Stimulated activated naive CD8-positive, alpha-beta T cell treated with anti-CD3 and anti-CD28 coated beads, Interleukin-15, Interleukin-2, amounts not matched to agents 100 U/mL and 50 U/mL, for 24 hours (primary cell): ENCODE measurements around the gene FDX2.
A peak's percentile ranks its signal among the peaks of the same experiment; 100 is the strongest.

Experiments used
- ATAC-seq: fragments of 150-1000 bp; cut with Tn5 transposase; one replicate; pipeline ENCODE4 v1.10.0; 2021
- DNase-seq: peaks from one replicate; pipeline ENCODE4 v3.0.0; 2021

FDX2 gene

DNA sequence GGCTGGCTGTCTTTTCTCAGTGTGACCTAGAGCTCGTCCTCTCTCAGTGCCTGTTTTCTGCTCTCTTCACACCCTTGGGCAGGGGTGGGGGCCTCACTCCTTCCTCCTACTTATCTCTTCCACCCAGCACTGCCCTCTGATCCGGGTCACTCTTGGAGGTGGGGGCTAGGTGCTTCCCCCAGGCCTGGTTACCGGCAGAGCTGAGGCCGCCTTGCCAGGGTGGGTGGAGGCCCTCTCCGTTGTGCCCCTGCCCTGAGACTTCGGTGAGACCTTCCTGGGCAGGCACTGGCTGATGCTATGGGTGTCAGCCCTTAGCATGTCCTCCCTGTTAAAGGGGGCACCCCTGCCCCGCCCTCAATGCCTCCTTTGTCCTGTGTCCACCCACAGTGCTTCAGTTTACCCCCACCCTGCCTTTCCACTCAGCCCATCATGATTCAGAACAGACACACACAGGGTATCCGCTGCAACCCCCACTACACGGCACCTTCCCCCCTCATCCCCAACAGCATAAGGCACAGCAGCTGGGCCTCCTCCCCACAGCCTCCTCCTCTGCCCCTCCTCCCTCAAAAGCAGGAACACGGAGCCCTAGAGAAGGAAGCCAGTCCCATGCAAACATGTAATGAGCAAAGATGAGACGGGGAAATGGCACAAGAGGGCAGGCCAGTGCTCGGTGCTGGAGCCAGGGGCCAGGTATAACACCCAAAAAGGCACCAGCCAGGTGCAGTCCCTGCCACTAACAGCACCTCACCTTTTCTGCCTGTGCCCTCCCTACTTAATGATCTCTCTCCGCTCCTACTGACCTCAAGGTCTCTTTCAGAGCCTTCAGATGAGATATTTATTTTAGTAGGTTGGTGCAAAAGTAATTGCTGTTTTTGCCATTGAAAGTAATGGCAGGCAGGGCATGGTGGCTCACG, 16.0 kb downstream of the FDX2 start:
- ATAC-seq (no peak), DNase-seq (no peak)

DNA sequence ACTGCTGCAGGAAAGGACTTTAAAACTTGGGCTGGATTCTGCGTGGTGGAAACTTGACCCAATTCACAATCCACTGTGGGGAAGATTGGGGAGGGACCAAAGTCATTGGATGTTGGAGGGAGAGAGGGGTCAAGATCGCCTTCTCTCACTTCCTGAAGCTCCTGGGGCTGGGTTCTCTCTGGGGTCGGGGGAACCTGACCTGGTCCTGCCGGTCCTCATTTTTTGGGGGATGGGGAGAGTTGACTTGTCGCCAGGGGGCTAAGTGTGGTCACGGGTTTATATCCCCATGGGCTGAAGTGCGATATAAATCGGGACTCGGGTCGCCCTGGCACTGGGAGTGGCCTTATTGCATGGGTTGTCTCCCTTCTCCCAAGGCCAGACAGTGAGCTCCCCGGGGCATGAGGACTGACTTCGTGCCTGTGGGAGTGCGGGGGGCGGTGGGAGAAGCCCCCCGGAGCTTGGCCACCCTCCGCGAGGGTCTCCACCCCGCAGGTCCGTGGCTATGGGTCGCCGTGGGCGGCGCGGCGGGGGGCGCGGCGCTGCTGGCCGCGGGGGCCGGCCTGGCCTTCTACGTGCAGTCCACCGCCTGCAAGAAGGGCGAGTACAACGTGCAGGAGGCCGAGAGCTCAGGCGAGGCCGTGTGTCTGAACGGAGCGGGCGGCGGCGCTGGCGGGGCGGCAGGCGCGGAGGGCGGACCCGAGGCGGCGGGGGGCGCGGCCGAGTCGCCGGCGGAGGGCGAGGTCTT, 19.8 kb downstream of the FDX2 start:
- no peak for ATAC-seq
- DNase-seq, result no peak

DNA sequence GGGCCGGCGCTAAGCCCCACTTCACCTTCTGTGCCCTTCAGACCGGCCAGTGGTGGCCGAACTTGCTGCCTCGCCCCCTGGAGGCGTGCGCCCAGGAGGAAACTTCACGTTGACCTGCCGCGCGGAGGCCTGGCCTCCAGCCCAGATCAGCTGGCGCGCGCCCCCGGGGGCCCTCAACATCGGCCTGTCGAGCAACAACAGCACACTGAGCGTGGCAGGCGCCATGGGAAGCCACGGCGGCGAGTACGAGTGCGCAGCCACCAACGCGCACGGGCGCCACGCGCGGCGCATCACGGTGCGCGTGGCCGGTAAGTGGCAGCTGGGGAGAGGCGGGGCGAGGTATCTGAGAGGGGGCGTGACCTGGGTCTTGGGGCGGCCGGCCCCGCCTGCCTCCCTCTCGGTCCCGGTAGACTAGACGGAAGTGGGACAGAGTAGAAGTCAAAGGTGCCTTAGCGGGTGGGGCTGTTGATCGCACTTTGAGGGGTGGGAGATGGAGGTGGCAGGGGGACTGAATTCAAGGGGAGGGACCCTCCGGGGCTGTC, 20.4 kb downstream of the FDX2 start:
- ATAC-seq (no peak), DNase-seq (peak; percentile 63)

DNA sequence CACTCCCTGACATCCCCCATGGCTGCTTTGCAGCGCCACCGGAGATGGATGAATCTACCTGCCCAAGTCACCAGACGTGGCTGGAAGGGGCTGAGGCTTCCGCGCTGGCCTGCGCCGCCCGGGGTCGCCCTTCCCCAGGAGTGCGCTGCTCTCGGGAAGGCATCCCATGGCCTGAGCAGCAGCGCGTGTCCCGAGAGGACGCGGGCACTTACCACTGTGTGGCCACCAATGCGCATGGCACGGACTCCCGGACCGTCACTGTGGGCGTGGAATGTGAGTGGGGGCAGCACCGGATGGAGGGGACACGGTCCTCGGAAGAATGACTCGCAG, 21.5 kb downstream of the FDX2 start:
- ATAC-seq (no peak), DNase-seq (no peak)

DNA sequence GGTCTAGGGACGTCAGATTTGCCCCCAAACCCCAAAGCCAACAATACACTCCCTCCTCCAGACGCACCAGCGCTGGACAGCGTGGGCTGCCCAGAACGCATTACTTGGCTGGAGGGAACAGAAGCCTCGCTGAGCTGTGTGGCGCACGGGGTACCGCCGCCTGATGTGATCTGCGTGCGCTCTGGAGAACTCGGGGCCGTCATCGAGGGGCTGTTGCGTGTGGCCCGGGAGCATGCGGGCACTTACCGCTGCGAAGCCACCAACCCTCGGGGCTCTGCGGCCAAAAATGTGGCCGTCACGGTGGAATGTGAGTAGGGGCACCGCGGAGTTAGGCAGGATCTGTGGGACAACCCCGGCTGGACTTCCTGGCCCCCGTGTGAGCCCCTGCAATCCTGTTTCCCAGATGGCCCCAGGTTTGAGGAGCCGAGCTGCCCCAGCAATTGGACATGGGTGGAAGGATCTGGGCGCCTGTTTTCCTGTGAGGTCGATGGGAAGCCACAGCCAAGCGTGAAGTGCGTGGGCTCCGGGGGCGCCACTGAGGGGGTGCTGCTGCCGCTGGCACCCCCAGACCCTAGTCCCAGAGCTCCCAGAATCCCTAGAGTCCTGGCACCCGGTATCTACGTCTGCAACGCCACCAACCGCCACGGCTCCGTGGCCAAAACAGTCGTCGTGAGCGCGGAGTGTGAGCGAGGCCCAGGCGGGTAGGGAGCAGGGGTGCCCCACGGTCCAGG, 22.0 kb downstream of the FDX2 start:
- ATAC-seq (no peak), DNase-seq (no peak)

DNA sequence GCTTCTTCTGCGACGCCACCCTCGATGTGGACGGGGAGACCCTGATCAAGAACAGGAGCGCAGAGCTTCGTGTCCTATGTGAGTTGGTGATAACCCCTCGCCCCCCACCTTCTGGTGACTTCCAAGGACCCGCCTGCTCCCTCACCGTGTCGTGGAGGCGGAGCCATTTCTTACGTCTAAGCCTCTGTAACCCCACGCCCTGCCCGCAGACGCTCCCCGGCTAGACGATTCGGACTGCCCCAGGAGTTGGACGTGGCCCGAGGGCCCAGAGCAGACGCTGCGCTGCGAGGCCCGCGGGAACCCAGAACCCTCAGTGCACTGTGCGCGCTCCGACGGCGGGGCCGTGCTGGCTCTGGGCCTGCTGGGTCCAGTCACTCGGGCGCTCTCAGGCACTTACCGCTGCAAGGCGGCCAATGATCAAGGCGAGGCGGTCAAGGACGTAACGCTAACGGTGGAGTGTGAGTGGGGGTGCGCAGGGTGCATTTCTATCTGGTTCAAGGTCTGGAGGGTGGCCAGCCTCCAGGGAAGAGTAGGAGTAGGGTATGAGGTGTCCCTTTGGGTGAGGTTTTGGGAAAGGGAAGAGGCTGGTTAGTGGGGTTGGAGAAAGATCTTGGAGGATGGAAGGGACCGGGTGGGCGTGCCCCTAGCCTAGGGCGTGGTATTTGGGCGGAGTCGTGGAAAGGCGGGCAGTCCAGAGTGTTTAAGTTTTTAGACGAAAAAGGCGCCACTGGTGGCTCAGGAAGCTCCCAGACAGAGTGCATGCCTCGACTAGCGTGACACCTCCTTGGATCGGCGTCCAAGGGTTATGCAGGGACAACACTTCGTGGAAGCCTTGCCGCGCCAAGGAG, 22.8 kb downstream of the FDX2 start:
- ATAC-seq (no peak), DNase-seq (no peak)

DNA sequence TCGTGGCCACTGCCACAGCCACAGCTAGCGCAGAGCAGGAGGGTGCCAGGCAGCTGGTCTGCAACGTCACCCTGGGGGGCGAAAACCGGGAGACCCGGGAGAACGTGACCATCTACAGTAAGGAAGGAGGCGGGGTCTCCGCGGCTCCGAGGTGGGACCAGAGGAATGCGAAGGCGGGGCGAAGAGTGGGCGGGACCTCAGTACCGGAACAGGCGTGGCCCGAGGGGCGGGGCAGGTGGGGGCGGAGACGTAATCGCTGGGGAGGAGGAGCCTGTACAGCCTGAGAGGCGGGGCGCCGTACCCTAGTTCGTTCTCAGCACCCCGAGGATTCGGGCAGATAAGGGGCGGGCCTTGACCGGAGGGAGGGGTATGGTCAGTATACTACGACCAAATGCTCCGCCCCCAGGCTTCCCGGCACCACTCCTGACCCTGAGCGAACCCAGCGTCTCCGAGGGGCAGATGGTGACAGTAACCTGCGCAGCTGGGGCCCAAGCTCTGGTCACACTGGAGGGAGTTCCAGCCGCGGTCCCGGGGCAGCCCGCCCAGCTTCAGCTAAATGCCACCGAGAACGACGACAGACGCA, 23.5 kb downstream of the FDX2 start:
- peak; percentile 88 for DNase-seq
- ATAC-seq, result peak; percentile 53

DNA sequence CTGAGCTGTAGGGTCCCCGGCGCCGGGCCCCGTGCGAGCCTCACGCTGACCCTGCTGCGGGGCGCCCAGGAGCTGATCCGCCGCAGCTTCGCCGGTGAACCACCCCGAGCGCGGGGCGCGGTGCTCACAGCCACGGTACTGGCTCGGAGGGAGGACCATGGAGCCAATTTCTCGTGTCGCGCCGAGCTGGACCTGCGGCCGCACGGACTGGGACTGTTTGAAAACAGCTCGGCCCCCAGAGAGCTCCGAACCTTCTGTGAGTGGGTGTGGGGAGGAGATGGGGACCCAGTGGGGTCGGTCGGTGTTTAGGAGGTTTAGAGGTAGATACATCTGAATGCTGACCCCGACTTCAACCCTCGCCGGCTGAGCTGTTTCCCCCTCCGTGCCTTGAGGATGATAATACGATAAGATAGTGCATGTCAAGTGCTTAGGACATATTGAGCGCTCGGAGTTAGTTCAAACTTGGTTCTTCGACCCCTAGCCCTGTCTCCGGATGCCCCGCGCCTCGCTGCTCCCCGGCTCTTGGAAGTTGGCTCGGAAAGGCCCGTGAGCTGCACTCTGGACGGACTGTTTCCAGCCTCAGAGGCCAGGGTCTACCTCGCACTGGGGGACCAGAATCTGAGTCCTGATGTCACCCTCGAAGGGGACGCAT, 24.1 kb downstream of the FDX2 start:
- ATAC-seq (no peak), DNase-seq (no peak)

DNA sequence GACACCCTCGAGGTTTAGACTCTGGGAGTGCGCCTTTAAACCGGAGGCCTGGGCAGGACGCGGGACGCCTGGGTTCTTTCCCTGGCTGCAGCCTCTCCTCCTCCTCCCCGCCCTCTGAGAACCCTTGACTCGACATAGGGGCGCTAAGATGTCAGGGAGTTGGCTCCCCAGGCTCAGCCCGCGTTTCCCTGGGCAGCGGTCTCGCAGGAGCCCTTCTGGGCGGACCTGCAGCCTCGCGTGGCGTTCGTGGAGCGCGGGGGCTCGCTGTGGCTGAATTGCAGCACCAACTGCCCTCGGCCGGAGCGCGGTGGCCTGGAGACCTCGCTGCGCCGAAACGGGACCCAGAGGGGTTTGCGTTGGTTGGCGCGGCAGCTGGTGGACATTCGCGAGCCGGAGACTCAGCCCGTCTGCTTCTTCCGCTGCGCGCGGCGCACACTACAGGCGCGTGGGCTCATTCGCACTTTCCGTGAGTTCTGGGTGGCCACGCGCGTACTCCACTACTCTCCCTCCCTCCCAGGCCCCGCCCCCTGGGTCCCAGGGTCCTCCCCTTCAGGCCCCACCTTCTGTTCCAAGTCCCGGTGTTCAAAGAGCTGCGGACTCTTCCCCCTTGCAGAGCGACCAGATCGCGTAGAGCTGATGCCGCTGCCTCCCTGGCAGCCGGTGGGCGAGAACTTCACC, 24.8 kb downstream of the FDX2 start:
- ATAC-seq (peak; percentile 10), DNase-seq (peak; percentile 72)

DNA sequence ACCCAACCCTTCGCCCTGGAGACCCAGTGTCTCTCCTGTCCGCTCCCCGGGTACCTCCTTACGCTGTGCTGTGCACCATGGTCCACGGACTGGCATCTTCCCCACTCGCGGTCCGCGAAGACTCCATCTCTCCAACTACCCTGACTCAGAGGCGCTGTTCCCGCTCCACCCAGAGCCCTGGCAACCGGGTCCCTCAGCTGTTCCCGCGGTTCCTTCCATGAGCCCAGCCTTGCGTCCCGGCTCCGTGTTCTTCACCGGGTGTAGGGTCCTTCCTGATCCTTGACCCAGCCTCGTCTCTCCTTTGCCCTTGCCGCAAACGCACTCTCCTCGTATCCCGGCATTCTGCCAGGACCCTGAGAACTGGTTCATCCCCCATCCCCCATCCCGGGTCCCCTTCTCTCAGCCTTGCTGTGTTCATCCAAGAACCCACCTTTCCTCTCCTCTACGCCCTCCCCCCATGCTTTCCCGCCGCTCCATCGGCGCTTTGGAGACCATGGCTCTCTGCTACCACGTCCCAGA, 25.4 kb downstream of the FDX2 start:
- ATAC-seq (no peak), DNase-seq (no peak)

DNA sequence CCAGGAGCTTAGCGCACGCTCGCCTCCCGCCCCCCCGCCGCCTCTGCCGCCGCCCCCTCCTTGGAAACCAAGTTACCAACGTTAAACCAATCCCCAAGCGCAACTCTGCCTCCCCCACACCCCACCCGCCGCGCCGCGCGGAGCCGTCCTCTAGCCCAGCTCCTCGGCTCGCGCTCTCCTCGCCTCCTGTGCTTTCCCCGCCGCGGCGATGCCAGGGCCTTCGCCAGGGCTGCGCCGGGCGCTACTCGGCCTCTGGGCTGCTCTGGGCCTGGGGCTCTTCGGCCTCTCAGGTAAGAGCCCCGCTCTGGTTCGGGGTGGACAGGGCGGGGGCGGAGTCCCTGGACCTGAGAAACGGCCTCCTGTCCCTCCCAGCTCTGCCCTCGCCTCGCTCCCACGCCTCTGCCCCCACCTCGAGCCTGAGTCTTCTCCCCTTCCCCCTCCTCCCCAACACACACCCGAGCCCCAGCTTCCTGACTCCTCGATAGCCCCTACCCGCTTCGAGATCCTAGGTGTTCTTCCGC, 25.9 kb downstream of the FDX2 start, which contains the start of gene ICAM5:
Gene ICAM5 (plus strand): TSS at position 117 of the 521 bp plus-strand sequence. CDS start 92 bp downstream, at position 209.
- DNase-seq, result peak; percentile 56
- ATAC-seq, result no peak

DNA sequence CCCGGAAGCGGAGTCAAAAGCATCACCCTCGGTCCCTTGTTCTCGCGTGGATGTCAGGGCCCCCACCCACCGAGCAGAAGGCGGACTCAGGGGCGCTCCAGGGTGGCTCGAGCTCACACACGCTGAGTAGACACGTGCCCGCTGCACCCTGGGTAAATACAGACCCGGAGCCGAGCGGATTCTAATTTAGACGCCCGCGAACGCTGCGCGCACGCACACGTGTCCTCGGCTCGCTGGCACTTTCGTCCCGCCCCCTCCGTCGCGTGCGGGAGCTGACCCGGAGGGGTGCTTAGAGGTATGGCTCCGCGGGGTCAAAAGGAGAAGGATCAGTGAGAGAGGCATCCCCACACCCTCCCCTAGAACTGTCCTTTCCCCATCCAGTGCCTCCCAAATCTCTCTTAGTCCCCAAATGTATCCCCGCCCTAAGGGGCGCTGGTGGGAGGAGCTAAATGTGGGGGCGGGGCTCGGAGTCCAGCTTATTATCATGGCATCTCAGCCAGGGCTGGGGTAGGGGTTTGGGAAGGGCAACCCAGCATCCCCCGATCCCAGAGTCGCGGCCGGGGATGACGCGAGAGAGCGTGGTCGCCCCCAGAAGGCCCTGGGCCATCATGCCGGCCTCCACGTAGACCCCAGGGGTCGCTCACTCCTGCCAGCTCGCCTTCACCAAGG, 26.5 kb downstream of the FDX2 start:
- peak; percentile 76 for DNase-seq
- ATAC-seq, result peak; percentile 47

DNA sequence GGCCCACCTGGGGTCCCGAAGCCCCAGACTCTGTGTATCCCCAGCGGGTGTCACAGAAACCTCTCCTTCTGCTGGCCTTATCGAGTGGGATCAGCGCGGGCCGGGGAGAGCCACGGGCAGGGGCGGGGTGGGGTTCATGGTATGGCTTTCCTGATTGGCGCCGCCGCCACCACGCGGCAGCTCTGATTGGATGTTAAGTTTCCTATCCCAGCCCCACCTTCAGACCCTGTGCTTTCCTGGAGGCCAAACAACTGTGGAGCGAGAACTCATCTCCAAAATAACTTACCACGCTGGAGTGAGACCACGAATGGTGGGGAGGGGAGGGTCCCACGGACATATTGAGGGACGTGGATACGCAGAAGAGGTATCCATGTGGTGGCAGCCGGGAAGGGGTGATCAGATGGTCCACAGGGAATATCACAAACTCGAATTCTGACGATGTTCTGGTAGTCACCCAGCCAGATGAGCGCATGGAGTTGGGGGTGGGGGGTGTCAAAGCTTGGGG, 27.1 kb downstream of the FDX2 start:
- peak; percentile 7 for ATAC-seq
- peak; percentile 64 for DNase-seq

DNA sequence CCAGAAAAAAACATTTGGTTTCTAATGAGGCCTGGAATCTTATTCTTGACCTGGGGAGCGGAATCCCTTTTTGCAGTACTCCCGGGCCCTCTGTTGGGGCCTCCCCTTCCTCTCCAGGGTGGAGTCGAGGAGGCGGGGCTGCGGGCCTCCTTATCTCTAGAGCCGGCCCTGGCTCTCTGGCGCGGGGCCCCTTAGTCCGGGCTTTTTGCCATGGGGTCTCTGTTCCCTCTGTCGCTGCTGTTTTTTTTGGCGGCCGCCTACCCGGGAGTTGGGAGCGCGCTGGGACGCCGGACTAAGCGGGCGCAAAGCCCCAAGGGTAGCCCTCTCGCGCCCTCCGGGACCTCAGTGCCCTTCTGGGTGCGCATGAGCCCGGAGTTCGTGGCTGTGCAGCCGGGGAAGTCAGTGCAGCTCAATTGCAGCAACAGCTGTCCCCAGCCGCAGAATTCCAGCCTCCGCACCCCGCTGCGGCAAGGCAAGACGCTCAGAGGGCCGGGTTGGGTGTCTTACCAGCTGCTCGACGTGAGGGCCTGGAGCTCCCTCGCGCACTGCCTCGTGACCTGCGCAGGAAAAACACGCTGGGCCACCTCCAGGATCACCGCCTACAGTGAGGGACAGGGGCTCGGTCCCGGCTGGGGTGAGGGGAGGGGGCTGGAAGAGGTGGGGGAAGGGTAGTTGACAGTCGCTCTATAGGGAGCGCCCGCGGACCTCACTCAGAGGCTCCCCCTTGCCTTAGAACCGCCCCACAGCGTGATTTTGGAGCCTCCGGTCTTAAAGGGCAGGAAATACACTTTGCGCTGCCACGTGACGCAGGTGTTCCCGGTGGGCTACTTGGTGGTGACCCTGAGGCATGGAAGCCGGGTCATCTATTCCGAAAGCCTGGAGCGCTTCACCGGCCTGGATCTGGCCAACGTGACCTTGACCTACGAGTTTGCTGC, 28.7 kb downstream of the FDX2 start, which contains the start of gene ICAM4:
Gene ICAM4 (plus strand): TSS at position 153 of the 935 bp plus-strand sequence. CDS start 58 bp downstream, at position 211.
- ATAC-seq (peak; percentile 34), DNase-seq (peak; percentile 58)

DNA sequence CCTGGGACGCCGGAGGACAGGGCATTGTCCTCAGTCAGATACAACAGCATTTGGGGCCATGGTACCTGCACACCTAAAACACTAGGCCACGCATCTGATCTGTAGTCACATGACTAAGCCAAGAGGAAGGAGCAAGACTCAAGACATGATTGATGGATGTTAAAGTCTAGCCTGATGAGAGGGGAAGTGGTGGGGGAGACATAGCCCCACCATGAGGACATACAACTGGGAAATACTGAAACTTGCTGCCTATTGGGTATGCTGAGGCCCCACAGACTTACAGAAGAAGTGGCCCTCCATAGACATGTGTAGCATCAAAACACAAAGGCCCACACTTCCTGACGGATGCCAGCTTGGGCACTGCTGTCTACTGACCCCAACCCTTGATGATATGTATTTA, 30.4 kb downstream of the FDX2 start:
- no peak for ATAC-seq
- no peak for DNase-seq

DNA sequence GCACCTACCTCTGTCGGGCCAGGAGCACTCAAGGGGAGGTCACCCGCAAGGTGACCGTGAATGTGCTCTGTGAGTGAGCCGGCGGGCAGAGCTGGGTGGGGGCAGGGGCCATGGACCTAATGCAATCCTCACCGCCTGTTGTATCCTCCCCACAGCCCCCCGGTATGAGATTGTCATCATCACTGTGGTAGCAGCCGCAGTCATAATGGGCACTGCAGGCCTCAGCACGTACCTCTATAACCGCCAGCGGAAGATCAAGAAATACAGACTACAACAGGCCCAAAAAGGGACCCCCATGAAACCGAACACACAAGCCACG, 30.9 kb downstream of the FDX2 start:
- no peak for ATAC-seq
- no peak for DNase-seq
